HG03342 (cell line): Measurements from ENCODE around the gene ZNF714.

Experiments used
- ATAC-seq: cut with Tn5 transposase; IDR thresholded peaks from one replicate; pipeline ENCODE4 v1.9.1; 2021; ENCODE audit warnings: mild to moderate bottlenecking, moderate library complexity; ENCODE audit not compliant: unreplicated experiment

The ZNF714 gene

DNA sequence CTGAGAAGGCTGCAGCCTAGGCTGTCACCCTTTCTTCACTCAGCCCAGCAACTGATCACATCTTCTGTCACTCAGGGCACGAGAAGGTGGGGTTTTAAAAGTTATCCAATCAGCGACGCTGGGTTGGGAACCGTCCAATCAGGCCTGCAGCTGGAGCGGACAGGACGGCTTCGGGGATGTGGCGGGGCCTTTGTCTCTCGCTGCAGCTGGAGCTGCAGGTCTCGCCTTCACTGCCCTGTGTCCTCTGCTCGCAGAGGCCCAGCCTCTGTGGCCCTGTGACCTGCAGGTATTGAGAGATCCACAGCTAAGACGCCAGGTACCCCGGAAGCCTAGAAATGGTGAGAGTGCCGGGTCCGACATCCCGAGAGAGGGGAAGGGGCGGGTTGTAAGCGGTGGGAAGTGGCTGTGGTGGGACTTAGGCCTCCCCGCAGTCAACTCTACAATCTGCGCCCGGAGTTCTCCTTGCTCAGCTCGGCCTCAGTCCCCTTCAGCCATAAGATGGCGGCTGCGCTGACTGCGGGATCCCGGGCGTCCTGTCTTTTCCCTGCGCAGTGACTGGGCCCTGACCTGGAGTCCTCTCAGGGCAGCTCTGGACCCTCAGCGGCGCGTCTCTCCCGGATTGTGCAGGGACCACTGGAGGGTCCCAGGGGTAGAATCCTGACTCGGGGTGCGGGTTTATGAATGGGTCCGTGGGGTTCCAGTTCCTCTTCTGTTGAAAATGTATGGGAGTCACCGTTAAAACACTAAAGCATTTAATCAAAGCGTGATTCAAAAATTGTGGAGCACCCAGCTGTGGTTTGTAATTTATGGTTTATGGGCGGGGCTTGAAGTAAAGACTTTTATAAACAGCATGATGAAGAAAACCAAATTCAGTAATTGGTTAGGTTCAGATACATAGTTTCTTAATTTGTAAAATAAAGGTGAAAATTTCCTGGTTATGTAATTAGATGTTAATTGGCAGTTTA is at the start of gene ZNF714:
TSS of gene ZNF714 (plus strand) at position 193 of the 965 bp plus-strand sequence. CDS start 16,066 bp downstream, outside the sequence.
- peak; percentile 92 for ATAC-seq

DNA sequence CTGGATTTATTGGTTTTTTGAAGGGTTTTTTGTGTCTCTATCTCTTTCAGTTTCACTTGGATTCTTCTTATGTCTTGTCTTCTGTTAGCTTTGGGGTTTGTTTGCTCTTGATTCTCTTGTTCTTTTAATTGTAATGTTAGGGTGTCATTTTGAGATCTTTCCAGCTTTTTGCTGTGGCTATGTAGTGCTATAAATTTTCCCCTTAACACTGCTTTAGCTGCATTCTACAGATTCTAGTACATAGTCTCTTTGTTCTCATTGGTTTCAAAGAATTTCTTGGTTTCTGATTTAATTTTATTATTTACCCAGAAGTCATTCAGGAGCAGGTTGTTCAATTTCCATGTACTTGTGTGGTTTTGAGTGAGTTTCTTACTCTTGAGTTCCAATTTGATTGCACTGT is 37.0 kb upstream of the ZNF714 start:
- ATAC-seq = no peak

DNA sequence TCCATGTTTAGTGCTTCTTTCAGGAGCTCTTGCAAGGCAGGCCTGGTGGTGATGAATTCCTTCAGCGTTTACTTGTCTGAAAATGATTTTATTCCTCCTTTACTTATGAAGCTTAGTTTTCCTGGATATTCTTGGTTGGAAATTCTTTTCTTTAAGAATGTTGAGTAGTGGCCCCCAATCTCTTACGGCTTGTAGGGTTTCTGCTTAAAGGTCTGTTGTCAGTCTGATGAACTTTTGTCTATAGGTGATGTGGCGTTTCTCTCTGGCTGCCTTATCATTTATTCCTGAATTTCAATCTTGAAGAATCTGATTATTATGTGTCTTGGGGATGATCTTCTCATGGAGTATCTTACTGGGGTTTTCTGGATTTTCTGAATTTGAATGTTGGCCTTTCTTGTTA is 35.5 kb upstream of the ZNF714 start:
- ATAC-seq = no peak

- no peak for ATAC-seq
Observed at GRCh38 chr19:21047716-21048115, 34.3 kb upstream of the ZNF714 start.

GRCh38 chr19:21052902-21053301 is 29.1 kb upstream of the ZNF714 start:
- ATAC-seq = no peak

GRCh38 chr19:21065336-21065735 is 16.7 kb upstream of the ZNF714 start:
- ATAC-seq = no peak

GRCh38 chr19:21084343-21084742 is 2.3 kb downstream of the ZNF714 start:
- no peak for ATAC-seq

DNA sequence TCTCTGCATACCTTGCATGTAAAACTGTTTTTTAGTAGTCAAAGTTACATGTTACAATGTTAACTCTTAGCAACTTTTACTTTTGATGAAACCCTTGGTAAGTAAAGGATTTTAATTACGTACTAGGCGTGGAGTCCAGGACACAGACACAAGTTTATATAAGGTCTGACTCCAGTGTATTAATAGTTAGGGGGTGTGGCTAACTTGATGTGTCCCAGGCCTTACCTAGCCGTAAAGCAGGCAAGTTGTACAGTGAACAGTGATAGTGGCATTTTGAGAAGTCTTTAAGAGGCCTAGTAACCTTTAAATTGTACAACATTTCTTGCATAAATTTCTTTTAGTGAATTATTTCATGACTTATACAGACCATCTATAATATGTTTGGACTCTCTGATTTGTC is 5.9 kb downstream of the ZNF714 start:
- no peak for ATAC-seq

- no peak for ATAC-seq
Observed at GRCh38 chr19:21092109-21092508, 10.1 kb downstream of the ZNF714 start.

DNA sequence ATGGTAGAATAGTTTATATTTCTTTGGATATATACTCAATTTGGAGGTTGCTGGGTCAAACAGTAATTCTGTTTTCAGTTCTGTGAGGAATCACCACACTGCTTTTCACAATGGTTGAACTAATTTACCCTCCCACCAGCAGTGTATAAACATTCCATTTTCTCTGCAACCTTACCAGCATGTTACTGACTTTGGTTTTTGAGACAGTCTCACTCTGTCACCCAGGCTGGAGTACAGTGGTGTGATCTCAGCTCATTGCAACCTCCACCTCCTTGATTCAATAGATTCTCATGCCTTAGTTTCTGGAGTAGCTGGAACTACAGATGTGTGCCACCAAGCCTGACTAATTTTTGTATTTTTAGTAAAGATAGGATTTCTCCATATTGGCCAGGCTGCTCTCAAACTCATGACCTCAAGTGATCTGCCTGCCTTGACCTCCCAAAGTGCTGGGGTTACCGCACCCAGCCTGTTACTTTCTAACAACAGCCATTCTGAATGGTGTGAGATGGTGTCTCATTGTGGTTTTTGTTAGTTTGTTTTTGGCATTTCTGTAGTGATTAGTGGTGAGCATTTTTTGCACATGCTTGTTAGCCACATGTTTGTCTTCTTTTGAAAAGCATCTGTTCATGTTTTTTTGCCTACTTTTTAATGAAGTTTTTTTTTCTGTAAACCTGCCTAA is 12.5 kb downstream of the ZNF714 start:
- ATAC-seq = no peak

DNA sequence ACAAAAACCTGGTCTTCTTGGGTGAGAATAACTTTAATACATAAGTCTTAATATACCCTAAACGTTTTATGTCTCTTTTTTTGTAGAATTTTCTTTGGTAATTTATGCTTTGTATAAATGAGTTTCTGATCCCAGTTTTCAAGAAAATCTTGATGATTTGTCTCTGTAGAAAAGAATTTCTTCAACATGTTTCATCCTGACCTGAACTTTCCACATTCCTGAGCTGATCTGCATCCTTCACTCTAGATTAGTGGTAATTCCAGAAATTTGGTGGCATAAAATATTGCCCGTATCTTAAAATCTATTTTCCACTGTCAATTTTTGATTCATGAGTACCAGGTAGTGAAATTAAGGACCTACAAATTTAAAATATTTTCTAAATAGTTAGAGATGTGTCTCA is 16.3 kb downstream of the ZNF714 start:
- no peak for ATAC-seq

DNA sequence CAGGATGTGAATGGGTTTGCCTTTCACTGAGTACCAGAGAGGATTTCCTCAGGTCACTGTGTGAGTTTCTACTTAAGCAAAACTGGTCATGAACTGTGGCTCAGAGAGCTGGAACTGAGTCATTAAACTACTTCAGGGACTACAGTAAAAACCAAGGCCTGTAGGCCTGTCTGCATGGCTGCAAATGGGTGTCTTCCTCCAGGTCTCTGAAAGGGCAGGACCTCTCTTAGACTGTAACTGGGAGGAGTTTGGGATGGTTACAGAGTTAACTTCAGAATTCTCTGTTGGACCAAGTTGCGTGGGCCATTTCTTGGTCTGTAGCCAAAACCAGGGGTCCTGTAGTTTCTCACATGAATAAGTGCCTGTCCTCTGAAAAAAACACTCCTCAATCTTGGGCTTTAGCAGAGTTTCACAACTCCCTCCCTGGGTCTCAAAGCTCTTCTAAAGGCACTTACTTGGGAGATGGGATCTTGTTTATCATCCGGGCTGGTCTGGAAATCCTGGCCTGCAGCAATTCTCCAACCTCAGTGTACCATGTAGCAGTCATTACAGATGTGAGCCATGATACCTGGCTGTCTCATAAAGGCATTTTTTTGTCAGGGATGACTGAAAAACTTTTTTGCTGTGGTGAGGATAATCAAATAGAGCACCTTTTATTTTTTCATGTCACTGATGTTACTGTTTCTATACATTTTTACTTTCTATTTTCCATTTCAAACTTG is 19.7 kb downstream of the ZNF714 start:
- ATAC-seq = no peak

- ATAC-seq = no peak
Observed at GRCh38 chr19:21109116-21109515, 27.1 kb downstream of the ZNF714 start.

DNA sequence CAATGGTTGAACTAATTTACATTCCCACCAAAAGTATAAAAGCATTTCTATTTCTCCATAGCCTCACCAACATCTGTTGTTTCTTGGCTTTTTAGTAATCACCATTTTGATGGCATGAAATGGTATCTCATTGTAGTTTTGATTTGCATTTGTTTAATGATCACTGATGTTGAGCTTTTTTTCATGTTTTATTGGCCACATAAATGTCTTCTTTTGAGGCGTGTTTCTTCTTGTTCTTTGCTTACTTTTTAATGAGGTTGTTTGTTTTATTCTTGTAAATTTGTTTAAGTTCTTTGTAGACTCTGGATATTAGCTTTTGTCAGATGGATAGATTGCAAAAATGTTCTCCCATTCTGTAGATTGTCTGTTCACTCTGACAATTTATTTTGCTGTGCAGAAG is 28.2 kb downstream of the ZNF714 start:
- no peak for ATAC-seq

GRCh38 chr19:21115430-21115829 is 33.4 kb downstream of the ZNF714 start:
- ATAC-seq = no peak

DNA sequence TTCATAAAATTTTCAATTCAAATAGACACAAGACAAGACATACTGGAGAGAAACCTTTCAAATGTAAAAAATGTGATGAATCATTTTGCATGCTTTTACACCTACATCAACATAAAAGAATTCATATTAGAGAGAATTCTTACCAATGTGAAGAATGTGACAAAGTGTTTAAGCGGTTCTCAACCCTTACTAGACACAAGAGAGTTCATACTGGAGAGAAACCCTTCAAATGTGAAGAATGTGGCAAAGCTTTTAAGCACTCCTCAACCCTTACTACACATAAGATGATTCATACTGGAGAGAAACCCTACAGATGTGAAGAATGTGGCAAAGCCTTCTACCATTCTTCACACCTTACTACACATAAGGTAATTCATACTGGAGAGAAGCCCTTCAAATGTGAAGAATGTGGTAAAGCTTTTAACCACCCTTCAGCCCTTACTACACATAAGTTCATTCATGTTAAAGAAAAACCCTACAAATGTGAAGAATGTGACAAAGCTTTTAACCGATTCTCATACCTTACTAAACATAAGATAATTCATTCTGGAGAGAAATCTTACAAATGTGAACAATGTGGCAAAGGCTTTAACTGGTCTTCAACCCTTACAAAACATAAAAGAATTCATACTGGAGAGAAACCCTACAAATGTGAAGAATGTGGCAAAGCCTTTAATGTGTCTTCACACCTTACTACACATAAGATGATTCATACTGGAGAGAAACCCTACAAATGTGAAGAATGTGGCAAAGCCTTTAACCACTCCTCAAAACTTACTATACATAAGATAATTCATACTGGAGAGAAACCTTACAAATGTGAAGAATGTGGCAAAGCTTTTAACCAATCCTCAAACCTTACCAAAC is 35.3 kb downstream of the ZNF714 start:
- no peak for ATAC-seq

- no peak for ATAC-seq
Observed at GRCh38 chr19:21126078-21126477, 44.1 kb downstream of the ZNF714 start.

- ATAC-seq = no peak
Observed at GRCh38 chr19:21127001-21127400, 45.0 kb downstream of the ZNF714 start.

DNA sequence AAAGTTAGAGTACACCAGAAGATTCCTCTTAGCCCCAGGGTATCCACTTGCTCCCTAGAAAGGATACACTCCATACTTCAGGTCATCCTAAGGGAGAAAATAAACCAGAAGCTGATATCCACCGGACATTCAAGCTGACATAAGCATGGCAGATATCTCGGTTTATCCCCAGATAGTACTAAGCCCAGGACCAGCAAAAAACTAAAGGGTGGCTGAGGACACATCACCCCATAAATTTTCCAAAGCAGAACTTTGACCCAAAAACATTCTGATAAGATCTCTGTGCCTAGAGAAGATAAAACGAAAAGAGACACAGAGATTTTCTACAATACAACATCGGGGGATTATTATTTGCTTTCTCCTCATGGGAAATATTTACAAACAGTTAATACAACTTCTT is 45.9 kb downstream of the ZNF714 start:
- no peak for ATAC-seq

DNA sequence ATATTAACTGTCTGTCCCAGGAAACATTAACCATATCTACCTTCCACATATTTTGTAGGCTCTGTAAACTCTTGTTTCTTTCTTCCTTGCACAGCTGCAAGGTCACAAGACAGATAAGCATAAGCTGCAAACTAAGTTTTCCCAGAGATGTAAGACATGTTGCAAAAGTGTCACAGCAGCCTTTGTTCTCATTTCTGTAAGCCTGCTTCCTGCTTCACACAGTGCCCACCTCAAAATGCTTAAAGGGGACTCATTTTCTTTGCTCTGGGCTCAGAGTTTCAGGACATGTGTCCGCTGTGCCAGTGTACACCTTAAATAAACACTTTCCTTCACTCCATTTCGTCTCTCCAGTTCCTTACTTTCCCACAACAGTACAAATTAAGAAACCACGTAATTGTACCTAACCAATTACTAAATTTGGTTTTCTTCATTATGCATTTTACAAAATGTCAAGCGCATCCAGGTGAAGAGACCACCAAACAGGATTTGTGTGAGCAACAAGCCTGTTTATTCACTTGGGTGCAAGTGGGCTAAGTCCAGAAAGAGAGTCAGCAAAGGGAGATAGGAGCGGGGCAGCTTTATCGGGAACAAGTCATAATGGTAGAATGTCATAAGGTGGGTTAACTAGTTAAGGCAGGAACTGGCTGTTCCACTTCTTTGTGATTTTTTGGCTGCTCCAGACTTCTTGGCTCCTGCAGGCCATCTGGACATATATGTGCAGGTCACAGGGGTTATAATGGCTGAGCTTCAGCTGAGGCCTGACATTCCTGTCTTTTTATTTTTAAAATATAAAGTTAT is 47.1 kb downstream of the ZNF714 start:
- ATAC-seq = no peak
